ENCODE results near the gene PPP2R1B.

The PPP2R1B gene

GRCh38 chr11:111748035-111748804 lies 18.0 kb downstream of the PPP2R1B start:
- DNase-seq (ENCODE audit: low read depth, low spot score): no peak

GRCh38 chr11:111745719-111746504 lies 20.3 kb downstream of the PPP2R1B start:
- no peak for DNase-seq (ENCODE audit: low read depth, low spot score)

DNA sequence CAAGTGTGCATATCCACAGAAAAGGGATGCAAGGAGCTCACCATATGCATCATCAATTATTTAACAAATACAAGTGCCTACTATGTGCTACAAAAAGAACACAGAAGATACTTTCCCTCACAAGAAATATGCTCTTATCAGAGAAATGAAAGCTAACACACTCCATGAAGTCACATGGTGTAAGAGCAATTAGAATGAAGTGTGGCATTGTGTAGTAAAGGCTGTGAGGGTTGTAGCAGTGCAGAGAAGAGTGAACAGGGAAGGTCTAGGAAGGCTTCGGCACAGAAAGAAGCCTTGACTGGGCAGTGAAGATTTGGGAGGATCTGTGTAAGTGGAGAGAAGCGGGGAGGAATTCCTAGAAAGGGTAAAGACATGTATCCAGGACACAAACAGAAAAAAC lies 22.5 kb downstream of the PPP2R1B start:
- DNase-seq (ENCODE audit: low read depth, low spot score): no peak

- DNase-seq (ENCODE audit: low read depth, low spot score): no peak
Measured at GRCh38 chr11:111741751-111742150, 24.4 kb downstream of the PPP2R1B start.

DNA sequence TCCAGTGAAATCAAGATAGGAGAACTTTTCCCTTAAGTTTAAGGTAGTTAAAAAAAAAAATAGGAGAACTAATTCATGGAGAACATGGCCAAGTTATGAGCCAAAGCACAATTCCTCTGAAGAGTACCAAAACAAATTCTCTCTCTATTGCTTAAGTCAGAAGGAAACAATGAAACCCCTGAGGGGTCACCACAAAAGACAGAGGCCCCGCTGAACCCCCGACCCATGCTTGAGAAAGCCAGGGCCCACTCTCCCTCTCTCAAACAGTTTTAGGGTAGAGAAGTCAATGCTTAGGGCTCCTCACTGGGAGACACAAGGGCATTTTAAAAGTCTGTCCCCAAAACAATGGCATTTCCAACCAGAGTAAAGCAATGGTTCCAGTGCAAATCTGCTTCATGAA lies 26.9 kb downstream of the PPP2R1B start:
- DNase-seq (ENCODE audit: low read depth, low spot score): no peak

DNA sequence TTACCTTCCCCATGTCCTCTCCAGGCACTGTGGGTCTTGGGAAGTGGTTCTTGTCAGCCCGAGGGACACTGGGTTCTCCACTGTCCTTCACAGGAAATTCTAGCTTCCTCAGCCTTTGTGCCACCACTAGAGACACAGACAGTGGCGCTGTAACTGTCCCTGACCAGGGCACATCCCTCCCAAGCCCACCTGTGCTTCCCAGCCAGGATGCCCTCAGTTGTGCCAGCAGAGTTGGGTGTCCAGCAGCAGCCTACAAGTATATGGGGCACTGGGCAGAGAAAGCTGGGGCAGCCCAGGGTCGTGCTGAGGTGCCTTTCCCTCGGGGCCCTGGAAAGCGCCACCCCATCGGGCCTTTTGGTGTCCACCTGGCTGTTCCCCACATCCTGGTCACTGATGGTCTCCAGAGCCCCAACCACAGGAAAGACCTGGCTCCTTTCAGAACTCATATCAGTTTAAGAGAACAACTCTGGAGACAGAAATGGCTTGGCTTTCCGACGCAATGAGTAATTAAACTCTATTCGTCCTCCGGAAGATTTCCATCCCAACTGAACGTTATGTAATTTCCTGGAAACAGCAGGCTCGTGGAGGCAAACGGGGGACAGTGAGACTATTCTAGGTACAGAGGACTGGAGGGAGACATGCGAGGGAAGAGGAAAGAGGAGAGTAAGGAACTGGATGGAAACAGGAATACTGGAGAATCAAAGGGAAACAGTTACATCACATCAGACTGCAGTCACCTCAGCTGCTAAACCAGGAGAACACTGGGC lies 28.6 kb downstream of the PPP2R1B start:
- no peak for DNase-seq (ENCODE audit: low read depth, low spot score)

DNA sequence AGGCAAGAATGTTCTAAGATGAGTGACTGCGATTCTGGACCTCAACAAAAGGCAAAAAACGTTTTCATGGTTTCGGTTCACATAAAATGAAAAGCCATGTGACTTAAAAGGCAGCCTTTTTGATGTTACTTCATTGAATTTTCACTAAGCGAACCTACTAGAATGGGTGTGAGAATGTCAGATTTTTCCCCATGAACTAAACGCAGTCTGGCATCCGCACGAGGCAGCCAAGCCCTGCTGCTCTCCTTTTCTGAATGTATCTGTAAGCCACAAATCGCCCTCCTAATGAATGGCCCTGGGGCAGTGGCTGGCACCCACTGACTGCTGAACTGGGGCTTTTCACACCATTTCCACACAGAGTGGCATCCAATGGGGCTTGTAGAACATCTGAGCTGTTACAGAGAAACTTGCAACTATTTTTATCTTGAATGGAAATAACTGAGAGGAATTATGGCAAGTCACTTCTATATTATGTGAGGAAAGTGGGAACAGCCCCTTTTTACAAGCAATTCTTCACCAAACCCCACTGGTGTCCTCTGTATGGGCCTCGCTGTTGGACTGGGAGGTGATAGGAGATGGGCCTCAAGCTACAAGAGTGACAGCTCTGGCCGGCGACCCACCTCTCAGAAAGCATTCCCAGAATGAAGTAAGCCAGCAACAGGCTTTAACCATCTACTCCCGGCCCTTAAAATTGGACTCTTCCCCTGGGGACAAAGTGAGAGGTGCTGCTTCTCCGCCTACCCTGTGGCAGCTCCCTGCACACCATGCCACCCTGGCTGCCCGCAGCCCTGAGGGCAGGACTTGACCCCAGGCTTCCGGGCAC lies 29.4 kb downstream of the PPP2R1B start:
- no peak for DNase-seq (ENCODE audit: low read depth, low spot score)

DNA sequence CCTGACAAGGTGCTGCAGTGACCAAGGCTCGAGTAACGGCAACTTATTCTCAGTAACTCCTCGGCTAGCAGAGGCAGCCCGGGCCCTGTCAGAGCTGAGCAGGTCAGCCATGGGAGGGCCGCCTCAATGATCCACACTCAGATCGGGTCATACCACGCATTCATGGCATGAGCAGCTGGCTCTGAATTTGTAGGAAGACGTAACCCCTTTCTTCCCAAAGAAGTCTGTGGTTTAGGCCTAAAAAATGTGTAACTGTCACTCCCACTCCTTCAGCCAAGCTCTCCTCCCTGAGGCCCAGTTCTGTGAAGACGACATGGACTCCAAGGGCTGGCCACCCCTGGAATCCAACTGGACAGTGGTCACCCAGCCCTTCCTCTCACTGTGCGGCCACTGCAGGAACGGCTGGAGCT lies 30.0 kb downstream of the PPP2R1B start:
- DNase-seq (ENCODE audit: low read depth, low spot score): no peak

DNA sequence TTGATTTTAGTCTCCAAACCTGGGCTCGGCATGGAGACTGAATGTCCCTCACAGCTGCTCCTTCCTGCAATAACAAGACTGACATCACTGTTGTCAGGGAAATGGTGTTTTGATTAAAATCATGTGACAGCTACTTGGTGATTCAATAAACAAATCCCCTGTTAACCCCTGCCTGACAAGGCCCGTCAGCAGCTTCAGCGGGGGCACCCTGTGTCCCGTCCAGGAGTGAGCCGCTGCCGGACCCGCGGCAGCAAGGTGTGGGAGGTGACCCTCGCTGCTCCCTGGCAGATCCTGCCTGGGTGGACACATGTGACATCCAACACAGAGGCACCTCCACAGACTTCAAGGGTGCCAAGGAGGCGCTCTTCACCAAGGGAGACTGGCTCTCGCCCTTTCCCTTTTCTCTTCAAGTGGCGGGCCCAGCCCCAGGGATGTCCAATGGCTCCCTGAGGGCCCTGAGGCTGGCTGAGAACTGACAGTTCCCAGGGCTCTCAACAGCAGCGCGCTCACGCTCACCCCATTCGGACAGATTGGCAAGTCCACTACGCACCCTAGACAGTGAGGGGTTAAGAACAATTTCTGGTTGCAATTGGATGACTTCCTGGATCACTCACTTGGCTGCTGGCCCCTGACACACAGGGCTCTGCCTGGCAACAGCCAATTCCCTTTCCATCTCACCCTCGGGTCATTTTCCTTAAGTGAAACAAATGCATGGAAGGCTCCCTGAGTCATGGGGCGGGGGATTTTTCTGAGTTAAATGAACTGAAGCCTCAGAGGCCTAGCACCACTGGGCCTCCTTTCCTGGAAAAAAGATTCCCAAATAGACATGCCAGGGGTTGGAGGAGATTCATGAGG lies 30.7 kb downstream of the PPP2R1B start:
- no peak for DNase-seq (ENCODE audit: low read depth, low spot score)

DNA sequence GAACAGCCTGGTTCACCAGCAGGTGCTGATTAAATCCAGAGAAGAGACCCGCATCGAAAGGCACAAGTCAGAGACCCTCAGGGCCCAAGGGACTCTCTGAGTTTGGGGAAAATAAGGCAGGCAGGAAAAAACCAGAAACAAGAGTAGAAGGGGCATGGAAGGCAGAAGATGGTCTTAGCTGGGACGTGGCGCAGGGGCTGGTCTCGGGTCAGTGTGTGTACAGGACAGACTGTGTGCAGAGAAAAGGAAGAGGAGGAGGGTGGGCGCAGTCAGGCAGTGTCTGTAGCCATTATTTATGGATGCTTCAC lies 31.3 kb downstream of the PPP2R1B start:
- DNase-seq (ENCODE audit: low read depth, low spot score): no peak

DNA sequence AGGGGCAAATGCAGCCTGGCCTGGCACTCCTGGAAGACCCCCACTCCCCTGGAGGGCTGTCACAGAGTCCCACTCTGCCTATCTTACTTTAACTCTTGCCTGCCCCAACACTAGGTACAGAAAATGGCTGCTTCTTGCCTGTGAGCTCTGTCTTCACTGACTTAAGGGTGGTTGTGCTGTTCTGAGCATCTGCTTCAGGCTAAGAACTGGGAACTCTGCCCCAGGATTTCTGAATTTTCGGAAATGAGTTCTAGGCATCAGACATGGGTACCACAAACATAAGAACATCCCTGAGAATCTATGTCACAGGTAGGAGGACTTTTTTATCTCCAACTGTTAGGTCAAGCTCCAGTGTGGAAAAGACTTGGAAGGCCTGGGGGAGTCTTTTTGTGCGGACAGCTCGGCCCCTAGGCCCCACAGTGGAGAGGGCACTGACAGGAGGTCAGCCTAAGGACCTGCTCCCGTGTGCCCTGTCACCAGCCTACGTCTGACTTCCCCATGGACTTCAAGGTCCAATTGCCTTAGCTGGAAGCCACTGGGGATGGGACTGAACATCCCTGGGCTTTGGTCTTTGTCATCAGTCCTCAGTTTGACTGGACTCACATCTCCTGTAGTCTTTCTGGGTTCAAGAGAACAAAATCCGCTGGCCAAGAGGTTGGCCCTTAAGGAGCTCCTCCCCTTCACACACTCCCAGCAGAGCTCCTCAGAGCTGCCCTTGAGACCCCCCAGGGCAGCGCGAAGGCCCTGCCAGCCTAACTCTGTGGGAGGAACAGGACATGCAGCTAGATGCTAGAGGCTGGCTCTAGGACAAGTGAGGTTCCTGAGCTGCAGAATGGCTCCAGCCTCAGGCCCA lies 31.9 kb downstream of the PPP2R1B start:
- DNase-seq (ENCODE audit: low read depth, low spot score): no peak

DNA sequence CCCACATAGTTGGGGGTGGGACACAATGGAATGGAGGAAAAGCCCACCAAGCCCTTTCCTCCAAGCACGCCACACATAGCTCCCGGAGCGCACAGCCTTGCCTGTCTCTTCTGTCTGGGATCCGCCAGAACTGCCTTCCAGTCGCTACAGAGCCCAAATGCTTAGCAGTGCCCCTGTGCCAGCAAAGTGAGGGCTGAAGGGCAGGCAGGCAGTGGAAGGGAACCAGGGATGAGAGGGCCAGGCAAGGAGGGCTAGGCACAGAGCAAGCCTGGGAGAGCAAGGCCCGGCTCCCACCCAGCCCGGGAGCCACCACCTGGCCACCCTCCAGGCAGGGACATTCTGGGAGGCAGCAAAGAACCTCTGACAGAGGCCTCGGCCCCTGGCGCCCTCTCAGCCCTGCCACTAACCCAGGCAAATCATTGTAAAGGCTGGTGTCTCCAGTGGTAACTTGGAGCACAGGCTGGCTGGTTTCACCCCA lies 32.5 kb downstream of the PPP2R1B start:
- DNase-seq (ENCODE audit: low read depth, low spot score): no peak

DNA sequence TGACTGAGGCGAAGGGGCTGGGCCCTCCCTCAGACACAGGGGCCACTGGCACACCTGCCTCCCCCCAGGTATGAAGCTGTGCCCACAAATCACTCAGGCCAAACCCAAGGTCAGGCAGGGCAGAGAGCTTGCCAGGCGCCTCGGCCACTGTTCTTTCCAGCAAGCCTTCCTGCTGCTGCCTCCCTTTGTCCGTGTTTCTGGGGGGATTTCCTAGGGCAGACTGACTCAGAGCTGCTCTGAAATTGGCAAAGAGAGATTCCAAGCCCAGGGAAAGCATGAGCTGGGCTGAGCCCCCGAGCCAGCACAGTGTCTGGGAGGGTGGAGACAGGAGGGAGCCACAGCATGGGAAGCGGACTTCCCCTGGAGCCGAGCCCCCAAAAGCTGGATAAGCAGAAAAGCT lies 33.2 kb downstream of the PPP2R1B start:
- no peak for DNase-seq (ENCODE audit: low read depth, low spot score)

GRCh38 chr11:111731821-111732220 lies 34.4 kb downstream of the PPP2R1B start:
- DNase-seq (ENCODE audit: low read depth, low spot score): no peak

- no peak for DNase-seq (ENCODE audit: low read depth, low spot score)
Measured at GRCh38 chr11:111730871-111731591, 35.2 kb downstream of the PPP2R1B start.

- DNase-seq (ENCODE audit: low read depth, low spot score): no peak
Measured at GRCh38 chr11:111729831-111730311, 36.3 kb downstream of the PPP2R1B start.

- DNase-seq (ENCODE audit: low read depth, low spot score): no peak
Measured at GRCh38 chr11:111729071-111729830, 36.9 kb downstream of the PPP2R1B start.

GRCh38 chr11:111727431-111727830 lies 38.8 kb downstream of the PPP2R1B start:
- no peak for DNase-seq (ENCODE audit: low read depth, low spot score)
